MG63 (cell line): ENCODE results near the gene MNX1. TPM values are rescaled to one million over a fixed set of nuclear protein-coding genes. Genes with fewer than 3 reads are reported as not detected.

Experiments used
- DNase-seq: peaks from one replicate; pipeline ENCODE4 v3.0.0-alpha.2; 2020
- H3K27me3 ChIP-seq: fragments of 250-450 bp; sonication (Bioruptor Pico); 2 replicates; pipeline ENCODE4 v1.5.1; 2020; ENCODE audit warnings: mild to moderate bottlenecking, moderate library complexity
- H3K36me3 ChIP-seq: fragments of 250-450 bp; sonication (Bioruptor Pico); 2 replicates; pipeline ENCODE4 v1.5.1; 2020; ENCODE audit warnings: mild to moderate bottlenecking, moderate library complexity
- H3K4me3 ChIP-seq: fragments of 250-450 bp; sonication (Bioruptor Pico); 2 replicates; pipeline ENCODE4 v1.5.1; 2020; ENCODE audit warnings: mild to moderate bottlenecking, moderate library complexity
- H3K9me3 ChIP-seq: fragments of 250-450 bp; sonication (Bioruptor Pico); 2 replicates; pipeline ENCODE4 v1.5.1; 2020; ENCODE audit warnings: mild to moderate bottlenecking, moderate library complexity
- total RNA-seq: library from RNA; depleted of rRNA; stranded (reverse); fragments of >200 nt; shearing (Covaris generic); gene quantifications from 2 replicates; pipeline ENCODE4 v1.2.3, GENCODE V29; 2014; ENCODE audit warnings: low replicate concordance

The MNX1 gene
- total RNA-seq, 1 experiment from 2014 or later, result not detected

DNA sequence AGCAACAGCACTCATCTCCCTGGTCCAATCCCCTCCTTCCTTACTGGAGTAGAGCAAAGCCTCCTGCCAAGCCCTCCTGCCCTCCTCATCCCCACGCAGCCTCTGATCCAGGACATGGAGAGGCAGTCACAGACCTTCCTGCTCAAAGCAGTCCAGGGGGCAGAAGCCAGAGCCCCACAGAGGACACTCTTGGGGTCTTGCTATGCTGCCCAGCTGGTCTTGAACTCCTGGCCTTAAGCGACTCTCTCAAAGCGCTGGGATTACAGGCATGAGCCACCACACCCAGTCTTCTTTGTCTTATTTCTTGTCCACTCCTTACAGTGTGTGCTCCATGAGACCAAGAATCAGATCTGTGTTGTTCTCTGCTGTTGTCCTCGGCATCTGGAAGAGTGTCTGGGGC is 26.6 kb upstream of the MNX1 start:
- no peaks in the 10 kb centered on the region for H3K36me3 ChIP-seq
- no peak for DNase-seq
- no peak overlapping the region for H3K4me3 ChIP-seq
- H3K9me3 ChIP-seq, result no peaks in the 10 kb centered on the region
- H3K27me3 ChIP-seq, result no peaks in the 10 kb centered on the region

DNA sequence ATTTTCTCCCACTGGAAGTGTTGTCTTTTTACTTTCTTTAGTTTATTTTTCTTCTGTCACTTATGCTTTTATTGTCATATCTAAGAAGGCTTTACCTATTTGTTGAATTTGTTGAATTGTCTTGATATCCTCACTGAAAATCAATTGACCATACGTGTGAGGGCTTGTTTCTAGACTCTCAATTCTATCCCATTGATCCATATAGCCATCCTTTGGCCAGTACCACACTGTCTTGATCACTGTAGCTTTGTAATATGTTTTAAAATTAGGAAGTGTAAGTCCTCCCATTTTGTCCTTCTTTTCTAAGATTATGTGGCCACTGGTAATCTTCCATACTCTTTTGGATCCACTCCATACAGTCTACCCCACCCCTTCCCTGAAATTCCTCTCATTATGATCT is 25.5 kb upstream of the MNX1 start:
- no peaks in the 10 kb centered on the region for H3K27me3 ChIP-seq
- H3K9me3 ChIP-seq, result no peaks in the 10 kb centered on the region
- no peak overlapping the region for H3K4me3 ChIP-seq
- no peak for DNase-seq
- no peaks in the 10 kb centered on the region for H3K36me3 ChIP-seq

DNA sequence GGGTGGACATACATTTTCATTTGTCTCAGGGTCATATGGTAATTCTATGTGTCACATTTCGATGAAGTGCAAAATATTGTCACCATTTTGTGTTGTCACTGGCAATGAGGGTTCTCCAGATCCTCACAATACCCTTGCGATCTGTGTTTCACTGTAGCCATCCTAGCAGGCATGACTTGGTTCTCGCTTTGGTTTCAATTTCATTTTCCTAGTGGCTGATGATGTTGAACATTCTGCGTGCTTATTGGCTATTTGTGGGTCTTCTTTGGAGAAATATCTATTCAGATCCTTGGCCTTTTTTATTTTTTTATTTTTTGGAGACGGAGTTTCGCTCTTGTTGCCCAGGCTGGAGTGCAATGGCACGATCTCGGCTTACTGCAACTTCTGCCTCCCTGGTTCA is 24.8 kb upstream of the MNX1 start:
- no peaks in the 10 kb centered on the region for H3K27me3 ChIP-seq
- no peak for DNase-seq
- H3K36me3 ChIP-seq, result no peaks in the 10 kb centered on the region
- H3K4me3 ChIP-seq, result no peak overlapping the region
- no peaks in the 10 kb centered on the region for H3K9me3 ChIP-seq

DNA sequence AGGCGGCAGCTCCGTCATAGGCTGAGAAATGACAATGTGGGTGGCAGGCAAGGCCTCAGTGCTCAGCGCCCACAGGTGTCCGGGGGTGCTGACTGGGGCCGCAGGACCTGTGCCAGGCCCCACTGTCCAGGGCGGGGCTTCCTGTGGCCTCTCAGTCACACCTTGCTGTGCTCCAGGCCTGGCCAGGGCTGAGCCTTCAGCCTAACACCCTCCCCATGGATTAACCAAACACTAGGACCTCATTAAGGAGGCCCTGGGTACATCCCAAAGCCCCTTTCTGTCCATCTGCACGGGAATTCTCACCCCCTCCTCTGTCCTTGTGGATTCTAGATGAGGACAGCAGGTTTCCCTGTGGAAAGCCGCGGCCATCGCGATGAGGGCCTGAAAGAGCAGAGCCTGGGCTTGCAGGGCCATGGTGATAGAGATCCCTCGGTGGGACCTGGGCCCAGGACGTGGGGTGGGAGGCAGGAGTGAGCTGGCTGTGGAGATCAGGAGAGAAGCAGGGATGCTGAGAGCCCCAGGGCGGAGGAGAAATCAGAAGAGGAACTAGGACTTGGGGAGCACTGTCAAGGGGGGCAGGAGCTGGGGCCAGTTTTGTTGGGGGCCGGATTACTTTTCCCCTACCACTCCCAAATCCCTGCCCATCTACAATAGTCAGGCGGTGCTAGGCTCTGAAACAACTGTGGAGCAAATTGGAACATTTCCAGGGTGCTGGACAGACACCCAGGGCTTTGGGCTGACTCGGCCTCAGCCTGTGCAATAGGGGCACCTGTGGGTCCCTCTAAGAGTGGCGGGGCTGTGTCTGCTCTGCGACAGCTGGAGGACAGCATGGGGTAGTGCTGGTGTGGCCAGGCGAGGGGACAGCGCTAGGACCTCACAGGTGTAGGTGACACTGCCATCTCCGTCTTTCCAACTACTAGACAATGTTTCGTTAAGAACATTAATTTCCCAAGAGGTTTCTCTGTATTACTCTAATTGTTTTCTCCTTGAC is 23.3 kb upstream of the MNX1 start:
- H3K9me3 ChIP-seq, result no peaks in the 10 kb centered on the region
- DNase-seq, result no peak
- H3K36me3 ChIP-seq, result no peaks in the 10 kb centered on the region
- no peak overlapping the region for H3K4me3 ChIP-seq
- H3K27me3 ChIP-seq, result no peaks in the 10 kb centered on the region

DNA sequence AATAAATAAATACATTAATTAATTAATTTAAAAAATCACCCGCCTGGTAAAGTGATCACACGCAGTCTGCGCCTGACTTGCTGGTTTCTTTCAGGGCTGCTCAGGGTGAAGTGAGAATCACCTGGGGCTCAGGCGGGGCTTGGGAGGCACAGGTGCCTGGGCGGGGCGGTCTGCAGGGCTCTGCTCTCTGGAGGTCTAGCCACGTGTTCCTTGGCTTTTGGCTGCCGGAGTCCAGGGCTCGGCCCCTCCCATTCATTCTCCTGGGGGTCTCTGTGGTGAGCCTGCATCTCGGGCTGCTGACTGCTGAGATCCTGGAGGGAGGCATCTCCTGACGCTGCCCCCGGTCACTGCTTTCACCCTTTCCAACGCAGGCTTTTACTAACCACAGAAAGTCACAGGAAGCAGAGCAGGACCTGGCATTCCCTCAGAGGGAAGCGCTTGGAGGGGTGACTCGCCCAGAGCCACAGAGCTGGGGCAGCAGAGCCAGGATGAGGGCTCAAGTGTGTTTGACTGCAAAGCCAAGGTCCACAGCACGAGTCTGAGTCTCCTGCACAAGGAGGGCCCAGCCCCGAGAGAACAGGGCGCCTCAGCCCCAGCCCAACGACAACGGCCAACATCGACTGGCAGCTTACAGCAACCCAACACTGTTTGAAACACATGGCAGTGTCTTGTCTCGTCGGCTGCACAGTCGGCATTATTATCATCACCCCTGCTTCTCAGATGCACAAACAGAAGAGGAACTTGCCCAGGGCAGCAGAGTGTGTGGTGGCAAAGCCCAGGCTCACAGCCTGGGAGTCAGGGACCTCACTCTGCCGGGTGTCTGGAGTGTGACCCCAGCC is 22.4 kb upstream of the MNX1 start:
- Histone ChIP-seq H3K9me3 (no peaks in the 10 kb centered on the region), H3K27me3 (no peaks in the 10 kb centered on the region), H3K4me3 (no peak overlapping the region), H3K36me3 (no peaks in the 10 kb centered on the region)
- DNase-seq, result peak; percentile 47

DNA sequence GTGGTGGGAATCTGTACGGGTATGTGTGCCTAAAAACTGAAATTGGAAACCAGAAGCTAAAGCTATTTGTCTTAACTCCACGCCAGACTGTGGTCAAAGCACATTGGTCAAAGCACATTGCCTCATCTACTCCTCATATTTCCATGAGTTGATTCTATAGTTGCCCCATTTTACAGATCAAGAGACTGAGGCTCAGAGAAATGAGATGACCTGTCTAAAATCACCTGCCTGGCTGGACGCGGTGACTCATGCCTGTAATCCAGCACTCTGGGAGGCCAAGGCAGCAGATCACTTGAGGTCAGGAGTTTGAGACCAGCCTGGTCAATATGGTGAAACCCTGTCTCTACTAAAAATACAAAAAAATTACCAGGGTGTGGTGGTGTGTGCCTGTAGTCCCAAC is 21.7 kb upstream of the MNX1 start:
- Histone ChIP-seq H3K4me3 (no peak overlapping the region), H3K27me3 (no peaks in the 10 kb centered on the region), H3K9me3 (no peaks in the 10 kb centered on the region), H3K36me3 (no peaks in the 10 kb centered on the region)
- no peak for DNase-seq

DNA sequence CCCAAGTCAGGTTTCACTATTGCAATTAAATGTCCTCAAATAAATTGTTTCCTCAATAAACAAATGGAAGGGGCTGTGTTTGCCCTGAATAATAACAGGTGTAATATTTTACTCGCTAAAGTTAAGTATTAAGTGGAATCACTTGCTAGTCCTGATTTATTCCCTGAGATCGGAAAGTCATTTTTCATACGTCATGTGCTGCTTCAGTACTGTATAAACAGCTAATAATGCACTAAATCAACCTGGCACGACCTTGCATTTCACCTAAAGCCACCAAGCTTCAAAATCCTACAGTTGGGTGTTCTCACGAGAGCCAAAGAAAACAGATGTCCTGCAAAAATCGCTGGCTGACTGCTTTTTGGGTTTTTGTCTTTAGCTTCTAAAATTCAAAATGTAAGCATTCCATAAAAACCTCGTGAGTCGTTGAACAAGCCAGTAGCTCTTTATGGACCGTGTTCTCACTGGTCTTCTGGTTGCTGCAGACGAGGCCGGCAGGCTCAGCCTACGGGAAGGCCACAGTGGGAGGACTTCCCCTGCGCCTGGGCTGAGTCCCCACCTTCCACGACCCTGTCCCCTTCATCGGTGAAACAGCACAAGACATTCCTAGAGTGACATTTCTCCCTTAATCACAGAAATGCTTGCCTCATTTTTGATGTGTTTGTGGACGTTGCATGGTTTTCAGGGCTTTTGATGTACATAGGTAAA is 17.9 kb upstream of the MNX1 start:
- no peaks in the 10 kb centered on the region for H3K36me3 ChIP-seq
- no peaks in the 10 kb centered on the region for H3K27me3 ChIP-seq
- H3K9me3 ChIP-seq, result no peaks in the 10 kb centered on the region
- H3K4me3 ChIP-seq, result no peak overlapping the region
- no peak for DNase-seq

DNA sequence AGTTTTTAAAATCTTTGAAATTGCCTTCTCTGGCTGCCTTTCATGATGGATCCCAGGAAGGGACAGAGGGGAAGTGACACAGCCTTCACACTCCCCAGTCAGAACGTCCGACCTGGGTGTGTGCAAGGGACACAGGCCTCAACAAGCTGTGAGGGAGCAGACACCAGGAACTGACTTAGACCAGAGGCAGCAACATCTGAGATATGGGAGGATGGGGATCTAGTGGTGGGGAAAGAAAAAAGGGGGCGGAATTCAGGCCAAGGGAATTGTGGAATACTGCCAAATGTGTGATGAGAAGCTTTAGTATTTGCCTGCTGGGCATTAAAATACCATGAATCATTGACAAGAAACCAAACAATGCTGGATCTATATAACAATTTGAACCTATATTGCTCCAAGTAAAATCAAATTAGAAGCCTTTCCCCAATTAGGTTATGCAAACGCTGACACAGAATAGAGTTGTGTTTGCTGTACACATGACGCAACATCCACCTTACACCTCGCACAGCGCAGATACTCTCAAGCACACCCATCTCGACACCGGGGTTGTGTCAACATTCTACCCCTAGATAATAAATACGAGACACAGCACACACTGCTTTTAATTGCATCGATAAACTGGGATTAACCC is 17.2 kb upstream of the MNX1 start:
- H3K27me3 ChIP-seq, result no peaks in the 10 kb centered on the region
- no peak for DNase-seq
- no peaks in the 10 kb centered on the region for H3K36me3 ChIP-seq
- no peaks in the 10 kb centered on the region for H3K9me3 ChIP-seq
- no peak overlapping the region for H3K4me3 ChIP-seq

DNA sequence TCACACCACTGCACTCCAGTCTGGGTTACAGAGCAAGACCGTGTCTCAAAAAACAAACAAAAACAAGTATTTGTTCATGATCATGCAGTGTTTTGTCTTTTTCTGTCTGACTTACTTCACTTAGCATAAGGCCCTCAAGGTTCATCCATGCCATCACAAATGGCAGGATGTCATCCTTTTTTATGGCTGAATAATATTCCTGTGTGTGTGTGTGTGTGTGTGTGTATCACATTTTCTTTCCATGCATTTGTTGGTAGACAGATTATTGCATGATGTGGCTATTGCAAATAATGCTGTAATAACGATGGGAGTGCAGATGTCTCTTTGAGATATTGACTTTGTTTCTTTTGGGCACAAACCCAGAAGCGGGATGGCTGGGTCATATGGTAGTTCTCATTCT is 14.3 kb upstream of the MNX1 start:
- no peak for DNase-seq
- Histone ChIP-seq H3K27me3 (peaks cover 4% of the 10 kb centered on the region; the same call in 1 of the 2 replicates), H3K36me3 (no peaks in the 10 kb centered on the region), H3K4me3 (no peak overlapping the region), H3K9me3 (no peaks in the 10 kb centered on the region)

DNA sequence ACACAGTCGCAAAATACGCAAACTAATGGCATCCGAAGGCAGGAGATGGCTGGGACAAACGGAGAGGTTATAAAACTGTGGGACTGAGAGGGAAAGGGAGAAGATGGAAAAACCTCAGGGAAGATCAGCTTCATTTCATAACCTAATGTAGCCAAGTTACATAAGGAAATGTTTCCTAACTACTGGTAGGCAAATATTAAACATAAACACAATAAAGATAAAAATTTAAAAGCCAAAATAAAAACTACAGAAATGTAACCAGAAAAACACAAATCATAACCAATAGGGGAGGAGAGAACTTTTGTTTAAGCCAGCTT is 13.1 kb upstream of the MNX1 start:
- no peaks in the 10 kb centered on the region for H3K9me3 ChIP-seq
- no peak overlapping the region for H3K4me3 ChIP-seq
- DNase-seq, result no peak
- no peaks in the 10 kb centered on the region for H3K36me3 ChIP-seq
- peaks cover 4% of the 10 kb centered on the region; the same call in 1 of the 2 replicates for H3K27me3 ChIP-seq

DNA sequence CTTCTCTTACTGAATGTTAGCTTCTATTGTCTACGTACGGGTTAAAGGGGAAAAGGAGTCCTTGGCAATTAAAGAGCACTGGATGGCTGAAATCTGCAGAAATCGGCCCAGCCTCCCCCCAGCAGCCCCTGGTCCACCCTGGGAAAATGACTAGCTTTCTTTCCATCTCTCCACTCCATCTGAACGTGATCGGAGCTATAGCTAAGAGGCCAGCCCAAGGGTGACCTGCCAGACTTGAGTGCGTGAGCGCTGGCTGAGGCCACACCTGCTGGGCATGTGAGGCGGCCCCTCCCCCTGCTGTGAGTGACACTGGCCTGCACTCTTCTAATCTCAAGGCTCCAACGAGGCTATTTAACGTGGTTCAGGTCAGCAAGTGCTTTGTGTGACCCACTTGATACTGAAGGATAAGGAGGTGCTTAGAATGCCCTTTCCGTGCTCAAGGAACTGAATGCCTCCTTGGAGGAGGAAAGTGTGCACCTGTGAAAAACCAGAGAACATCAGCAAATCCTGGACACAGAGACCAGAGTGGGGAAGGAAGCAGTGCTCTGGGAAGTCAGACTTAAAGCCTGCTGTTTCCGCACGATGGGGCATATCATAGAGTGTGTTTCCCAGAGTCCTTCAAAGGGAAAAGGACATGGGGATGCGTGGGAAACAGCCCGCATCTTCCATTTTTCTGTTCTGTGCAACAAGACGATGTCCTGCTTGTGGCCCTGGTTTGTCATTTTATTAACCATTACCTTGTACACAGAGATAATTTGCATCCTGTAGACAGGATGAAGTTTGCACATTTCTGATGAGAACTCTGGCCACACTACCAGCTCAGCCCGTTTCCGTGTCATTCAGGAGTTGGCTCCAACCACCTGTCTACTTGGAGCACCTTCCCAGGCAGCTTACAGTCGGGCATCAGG is 12.5 kb upstream of the MNX1 start:
- Histone ChIP-seq H3K4me3 (no peak overlapping the region), H3K27me3 (peaks cover 4% of the 10 kb centered on the region; the same call in 1 of the 2 replicates), H3K9me3 (no peaks in the 10 kb centered on the region), H3K36me3 (no peaks in the 10 kb centered on the region)
- DNase-seq, result no peak

DNA sequence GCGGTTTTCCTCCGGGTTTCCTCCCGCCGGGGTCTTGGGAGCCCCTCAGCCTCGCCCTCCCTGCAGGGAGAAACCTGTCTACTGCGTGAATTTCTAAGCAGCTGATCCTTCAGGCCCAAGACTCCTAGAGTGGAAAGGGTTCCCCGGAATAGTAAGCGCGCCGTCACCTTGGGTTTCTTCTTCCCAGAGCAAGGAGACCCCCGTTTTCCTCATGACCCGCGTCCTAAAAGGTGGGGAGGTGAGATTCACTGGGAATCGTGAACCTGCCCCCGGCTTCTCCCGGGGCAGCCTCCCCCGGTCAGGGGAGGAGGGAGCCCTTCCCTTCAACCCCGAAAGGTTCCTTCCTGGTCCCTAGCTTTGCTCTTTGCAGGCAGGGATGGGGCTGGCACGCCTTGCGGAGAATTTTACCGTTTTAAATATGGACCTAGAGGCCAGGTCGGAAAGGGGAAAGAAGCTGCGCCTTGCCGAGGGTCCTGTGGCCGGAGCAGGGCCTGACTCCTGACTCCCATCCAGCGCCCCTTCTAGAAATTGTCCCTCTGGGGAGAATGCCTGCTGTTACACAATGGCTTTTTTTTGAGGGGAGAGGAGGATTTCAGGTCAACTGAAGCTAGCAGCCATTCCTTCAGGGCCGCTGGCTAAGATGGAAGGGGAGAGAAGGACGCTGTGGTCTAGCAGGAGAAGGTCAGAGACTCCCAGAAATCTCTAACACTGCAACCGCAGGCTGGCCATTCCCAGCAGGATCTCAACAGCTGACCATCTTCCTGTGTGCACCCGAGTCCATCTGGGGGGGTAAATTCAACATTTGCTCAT is 11.6 kb upstream of the MNX1 start:
- Histone ChIP-seq H3K27me3 (peaks cover 4% of the 10 kb centered on the region; the same call in 1 of the 2 replicates), H3K4me3 (no peak overlapping the region), H3K36me3 (no peaks in the 10 kb centered on the region), H3K9me3 (no peaks in the 10 kb centered on the region)
- DNase-seq, result no peak

DNA sequence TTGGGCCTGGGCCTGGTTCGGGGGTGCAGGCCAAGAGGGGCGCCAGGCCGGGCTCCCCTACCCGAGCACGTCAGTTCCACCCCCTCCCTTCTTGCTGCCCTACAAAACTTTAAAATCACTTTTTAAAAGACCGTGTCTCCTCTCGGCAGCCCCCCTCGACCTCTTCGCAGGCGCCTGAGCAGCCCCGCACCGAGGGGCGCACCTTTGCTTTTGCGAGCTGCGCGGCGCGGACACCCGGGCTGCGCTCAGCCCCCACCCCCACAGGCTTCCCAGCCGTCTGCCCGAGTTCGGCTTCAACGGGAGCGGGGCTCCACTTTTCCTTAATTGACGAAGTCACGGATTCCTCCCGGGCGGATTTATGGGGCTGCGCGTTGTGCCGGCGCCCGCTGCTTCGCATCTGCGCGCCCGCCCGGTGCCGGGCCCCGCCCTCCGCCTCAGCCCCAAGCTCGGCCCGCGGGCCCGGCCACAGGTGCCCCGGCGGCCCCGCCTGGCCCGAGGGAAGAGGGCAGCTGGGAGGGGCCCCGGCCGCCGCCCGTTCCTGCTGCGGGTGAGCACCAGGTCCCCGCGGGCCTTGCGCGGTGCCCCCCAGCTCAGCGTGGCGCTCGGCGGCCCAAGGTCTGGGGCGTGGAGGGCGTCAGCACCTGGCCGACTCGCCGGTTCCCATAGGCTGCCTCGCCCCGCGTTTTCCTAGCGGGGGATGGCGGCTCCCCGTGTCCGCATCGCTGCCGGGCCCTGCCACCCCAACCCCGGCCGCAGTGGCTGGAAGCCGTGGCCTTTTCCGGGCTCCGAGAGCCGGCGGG is 10.8 kb upstream of the MNX1 start:
- Histone ChIP-seq H3K27me3 (peaks cover 4% of the 10 kb centered on the region; the same call in 1 of the 2 replicates), H3K9me3 (no peaks in the 10 kb centered on the region), H3K36me3 (no peaks in the 10 kb centered on the region), H3K4me3 (no peak overlapping the region)
- DNase-seq, result no peak

DNA sequence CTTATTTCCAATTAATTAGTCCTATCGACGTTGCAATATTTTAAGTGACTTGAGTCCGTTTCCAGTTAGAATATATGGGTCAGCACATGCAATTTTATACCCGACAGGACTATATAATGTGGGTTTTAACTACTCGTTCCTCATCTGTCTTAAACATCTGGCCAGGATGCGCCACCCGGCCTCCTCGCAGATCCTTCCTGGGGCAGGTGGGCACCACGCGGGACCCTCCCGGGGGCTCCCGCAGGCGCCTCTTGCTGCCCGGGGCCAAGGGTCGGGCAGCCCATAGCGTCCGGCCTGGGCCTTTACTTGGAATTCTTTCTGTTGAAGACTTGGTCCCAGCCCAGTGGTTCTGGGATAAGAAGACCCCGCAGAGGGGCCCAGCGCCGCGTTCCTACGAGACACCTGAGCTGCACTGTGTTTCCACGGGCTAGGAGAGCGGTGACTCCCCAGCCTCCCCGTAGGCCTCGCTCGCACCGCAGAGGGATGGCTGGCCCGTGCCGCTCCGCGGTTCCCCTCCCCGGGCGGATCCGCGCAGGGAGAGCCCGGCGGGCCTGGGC is 10.1 kb upstream of the MNX1 start:
- Histone ChIP-seq H3K9me3 (no peaks in the 10 kb centered on the region), H3K4me3 (no peak overlapping the region), H3K27me3 (peaks cover 4% of the 10 kb centered on the region; the same call in 1 of the 2 replicates), H3K36me3 (no peaks in the 10 kb centered on the region)
- DNase-seq, result no peak
